Measurements from ENCODE around the gene POLR3E.

POLR3E gene

DNA sequence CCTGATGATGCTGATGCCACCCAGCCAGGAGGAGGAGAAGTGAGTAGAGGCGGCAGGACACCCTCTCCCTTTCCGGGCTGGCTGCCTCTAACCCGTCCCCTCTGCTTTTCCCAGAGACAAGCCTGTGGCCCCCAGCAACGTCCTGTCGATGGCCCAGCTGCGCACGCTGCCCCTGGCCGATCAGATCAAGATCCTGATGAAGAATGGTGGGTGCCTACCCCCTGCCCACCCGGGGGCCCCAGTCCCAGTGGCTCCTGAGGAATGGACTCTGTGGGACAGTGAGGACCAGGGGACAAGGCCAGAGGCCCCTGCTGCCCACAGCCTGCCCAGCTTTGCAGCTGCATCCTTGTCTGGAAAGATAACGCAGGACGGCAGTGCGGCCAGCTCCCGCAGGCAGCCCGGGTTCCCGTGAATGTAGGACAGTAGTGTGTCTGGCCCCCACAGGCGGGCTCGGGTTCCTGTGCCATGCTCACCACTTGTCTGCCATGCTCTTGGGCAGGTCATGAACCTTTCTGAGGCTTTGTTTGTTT is 19.9 kb downstream of the POLR3E start:
- Histone ChIP-seq H3K36me3 (ENCODE audit: insufficient read depth, low read length) (peaks cover 10% of the 10 kb centered on the region), H3K9ac (ENCODE audit: low read depth, low read length) (no peak overlapping the region), H3K4me1 (ENCODE audit: insufficient read depth, low read length) (no peaks in the 10 kb centered on the region), H3K9me3 (ENCODE audit: control insufficient read depth, insufficient read depth, low read length) (no peaks in the 10 kb centered on the region)

DNA sequence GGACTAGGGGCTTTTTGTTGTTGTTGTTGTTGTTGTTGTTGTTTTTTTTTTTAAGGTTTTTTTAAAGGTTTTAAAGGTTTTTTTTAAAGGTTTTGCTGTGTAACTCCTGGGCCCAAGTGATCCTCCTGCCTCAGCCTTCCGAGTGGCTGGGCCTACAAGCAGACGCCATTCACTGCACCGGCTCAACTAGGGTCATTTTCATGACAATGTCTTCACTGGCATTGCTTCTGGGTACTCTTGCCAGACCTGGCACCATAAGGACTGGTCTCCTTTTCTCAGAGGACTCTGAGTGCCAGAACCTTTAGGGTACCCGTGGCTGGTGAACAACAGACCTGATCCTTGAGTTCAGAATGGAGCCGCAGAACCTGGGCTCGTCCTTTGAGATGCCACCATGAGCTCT is 20.4 kb downstream of the POLR3E start:
- Histone ChIP-seq H3K9me3 (ENCODE audit: control insufficient read depth, insufficient read depth, low read length) (no peaks in the 10 kb centered on the region), H3K4me1 (ENCODE audit: insufficient read depth, low read length) (no peaks in the 10 kb centered on the region), H3K36me3 (ENCODE audit: insufficient read depth, low read length) (peaks cover 10% of the 10 kb centered on the region), H3K9ac (ENCODE audit: low read depth, low read length) (no peak overlapping the region)

DNA sequence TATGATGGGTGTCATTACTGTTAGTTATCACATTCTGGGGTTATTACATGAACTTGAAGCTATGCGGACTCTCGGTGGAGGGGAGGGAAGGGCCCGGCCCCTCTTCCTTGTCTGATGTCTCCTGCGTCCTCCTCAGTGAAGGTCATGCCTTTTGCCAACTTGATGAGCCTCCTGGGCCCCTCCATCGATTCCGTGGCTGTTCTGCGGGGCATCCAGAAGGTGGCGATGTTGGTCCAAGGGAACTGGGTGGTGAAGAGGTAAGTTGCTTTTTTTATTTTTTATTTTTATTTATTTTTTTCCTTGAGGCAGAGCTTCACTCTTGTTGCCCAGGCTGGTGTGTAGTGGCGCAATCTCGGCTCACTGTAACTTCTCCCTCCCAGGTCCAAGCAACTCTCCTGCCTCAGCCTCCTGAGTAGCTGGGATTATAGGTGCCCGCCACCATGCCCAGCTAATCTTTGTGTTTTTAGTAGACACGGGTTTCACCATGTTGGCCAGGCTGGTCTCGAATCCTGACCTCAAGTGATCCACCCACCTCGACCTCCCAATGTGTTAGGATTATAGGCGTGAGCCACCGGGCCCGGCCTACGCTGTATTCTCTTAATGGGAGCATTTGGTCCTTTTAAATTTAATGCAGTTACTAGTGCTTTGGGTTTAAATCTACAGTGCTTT is 21.6 kb downstream of the POLR3E start:
- Histone ChIP-seq H3K36me3 (ENCODE audit: insufficient read depth, low read length) (peaks cover 2% of the 10 kb centered on the region), H3K4me1 (ENCODE audit: insufficient read depth, low read length) (no peaks in the 10 kb centered on the region), H3K9me3 (ENCODE audit: control insufficient read depth, insufficient read depth, low read length) (no peaks in the 10 kb centered on the region), H3K9ac (ENCODE audit: low read depth, low read length) (no peak overlapping the region)

DNA sequence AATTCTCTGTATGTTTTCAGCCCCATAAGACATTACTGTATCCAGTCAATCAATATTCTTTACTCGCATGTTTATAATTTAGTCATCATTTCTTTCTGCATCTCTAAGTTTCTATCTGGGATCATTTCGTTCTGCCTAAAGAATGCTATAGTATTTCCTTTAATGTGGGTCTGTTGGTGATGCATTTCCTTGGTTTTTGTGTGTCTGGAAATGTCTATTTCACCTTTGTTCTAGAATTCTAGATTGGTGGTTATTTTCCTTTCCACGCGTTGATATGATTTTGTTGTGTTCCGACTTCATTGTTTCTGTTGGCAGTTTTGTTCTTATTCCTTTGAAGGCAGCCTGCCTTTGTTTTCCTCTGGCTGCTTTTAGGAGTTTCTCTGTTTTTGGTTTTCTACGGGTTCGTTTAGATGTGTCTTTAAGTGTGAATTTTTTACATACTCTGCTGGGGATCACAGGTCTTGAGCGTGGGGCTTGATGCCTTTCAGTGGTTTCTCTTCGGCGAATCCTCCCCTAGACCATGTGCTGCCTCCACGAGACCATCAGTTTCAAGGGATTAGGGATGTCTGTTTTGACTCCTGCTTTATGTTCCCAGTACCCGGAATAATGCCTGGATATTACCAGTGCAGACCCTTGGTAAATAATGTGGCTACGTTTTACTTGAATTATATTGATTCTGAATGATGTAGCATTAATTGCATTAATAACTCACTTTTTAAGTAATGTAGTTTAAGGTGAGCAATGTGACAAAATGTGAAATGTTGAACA is 23.5 kb downstream of the POLR3E start:
- Histone ChIP-seq H3K4me1 (ENCODE audit: insufficient read depth, low read length) (no peaks in the 10 kb centered on the region), H3K9ac (ENCODE audit: low read depth, low read length) (no peak overlapping the region), H3K36me3 (ENCODE audit: insufficient read depth, low read length) (peaks cover 6% of the 10 kb centered on the region), H3K9me3 (ENCODE audit: control insufficient read depth, insufficient read depth, low read length) (no peaks in the 10 kb centered on the region)

DNA sequence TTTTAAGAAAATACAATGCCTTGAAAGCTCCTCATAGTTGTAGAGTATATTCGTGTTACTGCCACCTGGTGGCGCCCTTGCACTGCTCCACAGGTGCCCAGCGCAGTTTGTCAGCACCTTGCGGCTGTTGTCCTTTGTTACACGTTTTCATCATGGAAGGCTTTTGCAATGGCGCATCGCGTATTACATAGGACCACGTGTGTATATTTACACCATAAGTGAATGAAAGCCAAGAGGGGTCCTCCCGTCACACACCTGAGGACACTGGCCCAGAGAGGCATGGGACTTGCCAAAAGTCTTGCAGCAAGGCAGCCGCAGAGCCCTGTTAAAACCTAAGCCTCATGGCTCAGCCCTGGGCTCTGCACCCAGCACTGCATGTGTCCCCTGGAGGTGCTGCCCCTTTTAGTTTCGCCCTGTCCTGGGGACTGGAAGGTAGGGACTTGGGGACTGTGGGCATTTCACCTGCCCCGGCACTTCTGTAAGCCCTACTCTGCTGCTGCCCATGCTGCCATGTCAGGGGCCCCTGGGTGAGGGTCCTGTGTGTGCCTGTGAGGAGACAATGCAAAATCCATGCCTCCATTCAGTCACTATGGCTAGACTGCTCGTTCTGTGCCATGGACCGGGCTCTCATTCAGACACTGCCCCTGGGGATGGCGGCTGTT is 24.3 kb downstream of the POLR3E start:
- no peaks in the 10 kb centered on the region for H3K4me1 ChIP-seq (ENCODE audit: insufficient read depth, low read length)
- no peaks in the 10 kb centered on the region for H3K9me3 ChIP-seq (ENCODE audit: control insufficient read depth, insufficient read depth, low read length)
- no peak overlapping the region for H3K9ac ChIP-seq (ENCODE audit: low read depth, low read length)
- peaks cover 6% of the 10 kb centered on the region for H3K36me3 ChIP-seq (ENCODE audit: insufficient read depth, low read length)

DNA sequence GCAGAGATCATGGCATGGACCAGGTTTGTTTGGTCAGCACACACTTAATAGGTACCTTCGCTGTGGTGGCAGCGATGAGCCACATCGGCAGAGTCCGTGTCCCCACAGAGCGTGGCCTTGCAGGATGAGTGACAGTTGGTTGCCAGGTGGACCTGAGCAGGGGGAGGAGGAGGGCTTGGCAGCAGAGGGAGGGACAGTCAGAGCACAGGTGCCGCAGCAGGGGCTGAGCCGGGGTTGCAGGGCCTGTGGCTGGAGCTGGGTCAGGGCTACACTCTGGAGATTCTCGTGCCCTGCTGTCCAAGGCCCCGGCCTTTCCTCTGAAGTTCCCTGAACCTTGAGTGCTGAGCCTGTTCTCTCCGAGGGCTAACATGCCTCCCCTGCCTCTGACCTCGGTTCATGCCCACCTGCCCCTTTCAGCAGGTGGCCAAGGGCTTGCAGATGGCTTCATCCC is 24.8 kb downstream of the POLR3E start:
- H3K4me1 ChIP-seq (ENCODE audit: insufficient read depth, low read length) = no peaks in the 10 kb centered on the region
- peaks cover 6% of the 10 kb centered on the region for H3K36me3 ChIP-seq (ENCODE audit: insufficient read depth, low read length)
- H3K9me3 ChIP-seq (ENCODE audit: control insufficient read depth, insufficient read depth, low read length) = no peaks in the 10 kb centered on the region
- no peak overlapping the region for H3K9ac ChIP-seq (ENCODE audit: low read depth, low read length)

DNA sequence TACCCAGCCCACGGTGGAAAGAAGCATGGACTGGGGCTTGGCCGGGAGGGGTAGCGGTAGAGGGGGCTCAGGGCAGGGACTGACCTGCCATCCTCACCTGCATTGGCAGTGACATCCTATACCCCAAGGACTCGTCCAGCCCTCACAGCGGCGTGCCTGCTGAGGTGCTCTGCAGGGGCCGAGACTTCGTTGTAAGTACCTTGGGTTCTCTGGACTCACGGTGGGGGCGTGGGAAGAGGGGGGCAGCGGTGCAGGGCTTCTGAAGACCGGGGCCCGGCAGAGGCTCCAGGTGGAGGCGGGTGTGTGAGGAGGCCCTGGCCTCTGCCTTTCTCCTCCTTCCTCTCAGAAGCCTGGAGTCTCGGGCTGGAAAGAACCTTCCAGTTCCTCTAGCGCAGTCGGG is 25.5 kb downstream of the POLR3E start:
- Histone ChIP-seq H3K9me3 (ENCODE audit: control insufficient read depth, insufficient read depth, low read length) (no peaks in the 10 kb centered on the region), H3K9ac (ENCODE audit: low read depth, low read length) (no peak overlapping the region), H3K4me1 (ENCODE audit: insufficient read depth, low read length) (no peaks in the 10 kb centered on the region), H3K36me3 (ENCODE audit: insufficient read depth, low read length) (peaks cover 6% of the 10 kb centered on the region)

DNA sequence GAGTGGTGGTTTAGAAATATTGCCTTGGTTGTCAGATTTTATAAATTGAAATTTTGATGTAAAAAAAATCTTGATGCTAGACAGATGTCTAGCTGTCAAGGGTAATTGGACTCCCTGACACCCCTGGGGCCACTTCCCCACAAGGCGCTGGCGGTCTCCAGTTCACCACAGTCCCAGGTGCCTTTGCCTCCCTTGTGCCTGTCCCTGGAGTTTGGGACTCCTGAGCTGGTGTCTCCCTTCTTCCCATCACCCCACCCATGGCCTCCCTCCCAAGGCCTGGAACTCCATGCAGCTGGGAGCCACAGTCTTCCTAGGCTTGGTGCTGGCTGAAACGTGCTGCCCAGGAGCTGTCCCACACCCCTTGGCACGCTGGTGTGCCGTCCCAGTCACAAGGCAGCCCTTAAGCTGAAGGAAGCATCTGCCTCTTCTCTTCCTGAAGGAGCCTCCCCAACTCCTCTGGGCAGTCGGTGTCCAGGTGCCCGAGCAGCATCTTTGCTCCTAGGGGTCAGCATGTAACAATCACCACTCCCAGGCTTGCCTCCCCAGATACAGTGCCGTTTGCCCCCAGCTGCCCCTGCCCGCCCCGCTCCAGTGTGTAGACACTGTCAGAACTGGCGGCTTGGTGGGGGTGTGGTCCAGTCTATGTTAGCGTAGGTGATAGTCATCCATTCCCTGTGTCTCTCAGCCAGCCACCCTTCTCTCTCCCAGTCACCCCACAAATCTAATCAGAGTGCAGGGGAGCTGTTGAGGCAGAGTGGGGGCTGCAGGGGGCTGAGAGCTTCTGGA is 26.2 kb downstream of the POLR3E start:
- peaks cover 6% of the 10 kb centered on the region for H3K36me3 ChIP-seq (ENCODE audit: insufficient read depth, low read length)
- H3K9ac ChIP-seq (ENCODE audit: low read depth, low read length) = no peak overlapping the region
- no peaks in the 10 kb centered on the region for H3K9me3 ChIP-seq (ENCODE audit: control insufficient read depth, insufficient read depth, low read length)
- H3K4me1 ChIP-seq (ENCODE audit: insufficient read depth, low read length) = no peaks in the 10 kb centered on the region

DNA sequence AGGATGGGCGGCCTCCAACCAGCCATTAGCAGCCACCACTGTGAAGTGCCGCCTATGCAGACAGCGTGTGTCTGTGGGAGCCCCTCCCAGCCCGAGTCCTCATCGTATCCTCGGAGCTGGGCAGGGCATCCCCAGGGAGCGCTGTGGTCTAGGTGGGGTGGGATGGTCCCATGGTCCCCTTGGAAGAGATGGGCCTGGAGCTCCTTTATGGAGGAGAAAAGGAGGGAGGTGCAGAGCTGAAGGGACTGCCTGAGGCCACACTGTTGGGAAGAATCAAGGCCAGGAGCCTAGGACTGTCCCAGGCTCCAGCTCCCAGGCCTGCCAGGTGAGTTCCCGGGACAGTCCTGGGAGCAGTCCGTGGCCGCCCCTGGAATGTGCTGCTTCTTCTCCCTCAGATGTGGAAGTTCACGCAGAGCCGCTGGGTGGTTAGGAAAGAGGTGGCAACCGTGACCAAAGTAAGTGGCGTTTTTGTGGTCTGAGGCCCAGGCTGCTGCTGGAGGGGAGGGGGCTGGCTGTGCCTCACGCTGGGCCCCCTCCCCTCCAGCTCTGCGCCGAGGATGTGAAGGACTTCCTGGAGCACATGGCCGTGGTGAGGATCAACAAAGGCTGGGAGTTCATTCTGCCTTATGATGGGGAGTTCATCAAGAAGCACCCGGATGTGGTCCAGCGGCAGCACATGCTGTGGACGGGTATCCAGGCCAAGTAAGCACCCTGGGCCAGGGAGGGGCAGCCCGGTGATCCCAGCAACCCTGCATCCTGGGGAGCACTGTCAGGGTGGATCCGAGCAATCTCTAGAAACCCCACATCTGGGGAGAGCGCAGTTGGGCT is 27.0 kb downstream of the POLR3E start:
- Histone ChIP-seq H3K36me3 (ENCODE audit: insufficient read depth, low read length) (peaks cover 7% of the 10 kb centered on the region), H3K9ac (ENCODE audit: low read depth, low read length) (no peak overlapping the region), H3K9me3 (ENCODE audit: control insufficient read depth, insufficient read depth, low read length) (no peaks in the 10 kb centered on the region), H3K4me1 (ENCODE audit: insufficient read depth, low read length) (no peaks in the 10 kb centered on the region)

DNA sequence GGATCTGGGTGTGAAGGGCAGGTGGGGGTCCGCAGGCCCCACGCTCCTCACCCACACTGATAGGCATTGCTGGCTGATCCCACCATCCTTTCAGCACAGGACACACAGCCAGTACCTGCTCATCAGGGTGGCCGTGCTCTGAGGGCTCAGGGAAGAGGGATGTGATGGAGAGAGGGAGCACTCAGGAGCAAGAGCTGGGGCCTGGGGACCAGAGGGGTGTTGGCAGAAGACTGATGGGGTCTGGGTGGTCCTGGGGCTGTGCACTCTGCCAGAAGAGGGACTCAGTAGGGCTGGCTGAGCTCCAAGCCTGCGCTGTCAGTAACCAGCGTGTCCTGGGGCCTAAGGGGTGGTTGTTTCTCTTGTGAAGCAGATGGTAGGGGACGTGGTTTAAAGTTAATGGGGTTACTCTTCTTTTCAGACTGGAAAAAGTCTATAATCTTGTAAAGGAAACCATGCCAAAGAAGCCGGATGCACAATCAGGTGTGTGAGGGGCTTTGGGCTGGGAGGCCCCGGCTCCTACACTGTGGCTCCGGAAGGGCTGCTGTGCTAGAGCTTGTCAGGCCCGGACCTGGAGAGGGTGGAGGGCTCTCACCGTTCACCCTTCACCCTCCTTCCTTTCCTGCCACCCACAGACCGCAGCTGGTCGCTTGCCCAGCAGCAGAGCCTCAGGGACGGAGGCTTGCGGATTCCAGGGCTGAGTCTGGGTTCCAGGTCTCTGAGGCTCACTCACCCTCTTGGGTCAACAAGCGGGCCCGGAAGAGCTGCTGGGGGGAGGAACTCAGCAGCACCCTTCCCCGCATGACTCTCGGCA is 27.8 kb downstream of the POLR3E start:
- Histone ChIP-seq H3K36me3 (ENCODE audit: insufficient read depth, low read length) (peaks cover 7% of the 10 kb centered on the region), H3K4me1 (ENCODE audit: insufficient read depth, low read length) (no peaks in the 10 kb centered on the region), H3K9me3 (ENCODE audit: control insufficient read depth, insufficient read depth, low read length) (no peaks in the 10 kb centered on the region), H3K9ac (ENCODE audit: low read depth, low read length) (no peak overlapping the region)

DNA sequence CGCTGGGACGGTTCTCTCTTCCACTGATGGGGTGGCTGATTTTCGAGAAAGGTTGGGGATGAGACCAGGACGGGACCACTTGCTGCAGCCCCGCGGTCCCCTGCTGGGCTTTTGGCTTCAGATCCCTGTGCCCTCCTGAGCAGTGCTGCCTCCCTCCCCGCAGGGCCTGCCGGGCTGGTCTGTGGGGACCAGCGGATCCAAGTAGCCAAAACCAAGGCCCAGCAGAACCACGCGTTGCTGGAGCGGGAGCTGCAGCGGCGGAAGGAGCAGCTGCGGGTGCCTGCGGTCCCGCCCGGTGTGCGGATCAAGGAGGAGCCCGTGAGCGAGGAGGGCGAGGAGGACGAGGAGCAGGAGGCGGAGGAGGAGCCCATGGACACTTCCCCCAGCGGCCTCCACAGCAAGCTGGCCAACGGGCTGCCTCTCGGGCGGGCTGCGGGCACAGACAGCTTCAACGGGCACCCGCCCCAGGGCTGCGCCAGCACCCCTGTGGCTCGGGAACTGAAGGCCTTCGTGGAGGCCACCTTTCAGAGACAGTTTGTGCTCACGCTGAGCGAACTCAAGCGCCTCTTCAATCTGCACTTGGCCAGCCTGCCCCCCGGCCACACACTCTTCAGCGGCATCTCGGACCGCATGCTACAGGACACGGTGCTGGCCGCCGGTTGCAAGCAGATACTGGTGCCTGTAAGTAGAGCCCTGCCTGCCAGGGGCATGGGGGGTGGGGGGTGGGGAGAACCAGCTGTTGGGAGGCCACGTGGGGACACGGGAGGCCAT is 28.6 kb downstream of the POLR3E start:
- H3K36me3 ChIP-seq (ENCODE audit: insufficient read depth, low read length) = peaks cover 7% of the 10 kb centered on the region
- H3K9ac ChIP-seq (ENCODE audit: low read depth, low read length) = no peak overlapping the region
- no peaks in the 10 kb centered on the region for H3K4me1 ChIP-seq (ENCODE audit: insufficient read depth, low read length)
- H3K9me3 ChIP-seq (ENCODE audit: control insufficient read depth, insufficient read depth, low read length) = no peaks in the 10 kb centered on the region

DNA sequence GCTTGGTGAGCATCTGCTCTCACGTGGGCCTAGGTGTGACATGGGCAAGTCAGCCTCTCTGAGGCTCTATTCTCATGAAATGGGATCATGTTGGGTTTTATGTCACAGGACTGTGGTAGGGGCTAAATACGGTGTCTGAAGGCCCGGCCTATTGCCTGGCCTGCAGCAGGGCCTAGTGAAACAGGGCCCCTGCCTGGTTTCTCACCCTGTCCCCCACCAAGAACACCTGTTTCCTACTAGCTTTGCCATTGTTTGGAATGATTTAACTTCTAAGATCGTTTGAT is 29.1 kb downstream of the POLR3E start:
- Histone ChIP-seq H3K4me1 (ENCODE audit: insufficient read depth, low read length) (no peaks in the 10 kb centered on the region), H3K36me3 (ENCODE audit: insufficient read depth, low read length) (peaks cover 7% of the 10 kb centered on the region), H3K9me3 (ENCODE audit: control insufficient read depth, insufficient read depth, low read length) (no peaks in the 10 kb centered on the region), H3K9ac (ENCODE audit: low read depth, low read length) (no peak overlapping the region)

Measured in ES-I3 (cell line).